Caco-2 (cell line): ENCODE data around the gene EHD4. TPM values are rescaled to one million over a fixed set of nuclear protein-coding genes. Genes with fewer than 3 reads are reported as not detected.

Experiments used
- BruUV-seq: library from RNA; stranded (reverse); fragments of 400-500 nt; replicated peaks from 2 replicates; lab custom pipeline; 2021; lab: Mats Ljungman, UMichigan
- CTCF ChIA-PET: fragments of 300-600 bp; sonication (Branson Sonifier 250); formaldehyde crosslinking; loops from one replicate; lab custom pipeline; 2022; ENCODE audit warnings: antibody characterized with exemption; lab: Charles Lee
- POLR2A ChIA-PET: fragments of 300-600 bp; sonication (Branson Sonifier 250); formaldehyde crosslinking; loops from one replicate; lab custom pipeline; 2022; ENCODE audit warnings: antibody characterized with exemption; lab: Charles Lee
- DNase-seq, 2 experiments: peaks; one replicate each; pipeline versions ENCODE4 v3.0.0 to v3.0.0-alpha.2; 2020 to 2022
- H3K27me3 ChIP-seq: replicated peaks from 2 replicates; pipeline ENCODE4 v1.6.0; 2011; ENCODE audit warnings: low read length; ENCODE audit not compliant: control insufficient read depth, insufficient read depth
- H3K36me3 ChIP-seq: 2 replicates; pipeline ENCODE4 v1.5.1; 2011; ENCODE audit warnings: low read length; ENCODE audit not compliant: control insufficient read depth, insufficient read depth
- H3K4me1 ChIP-seq: fragments of 250-450 bp; sonication (Bioruptor Pico); 2 replicates; pipeline ENCODE4 v1.5.1; 2020; ENCODE audit warnings: mild to moderate bottlenecking
- H3K4me3 ChIP-seq: 2 replicates; pipeline ENCODE4 v1.5.1; 2011; ENCODE audit warnings: low read depth, mild to moderate bottlenecking, control low read depth, low read length
- H3K9me3 ChIP-seq: fragments of 250-450 bp; sonication (Bioruptor Pico); 2 replicates; pipeline ENCODE4 v1.5.1; 2020; ENCODE audit warnings: mild to moderate bottlenecking, moderate library complexity
- H3K27ac Mint-ChIP-seq: one replicate; pipeline ENCODE4 v1.8.0; 2022; ENCODE audit warnings: mixed read lengths; ENCODE audit not compliant: unreplicated experiment
- H3K27me3 Mint-ChIP-seq: one replicate; pipeline ENCODE4 v1.8.0; 2022; ENCODE audit warnings: mixed read lengths; ENCODE audit not compliant: insufficient read depth, unreplicated experiment
- H3K36me3 Mint-ChIP-seq: one replicate; pipeline ENCODE4 v1.8.0; 2022; ENCODE audit warnings: mild to moderate bottlenecking, mixed read lengths; ENCODE audit not compliant: insufficient read depth, unreplicated experiment
- H3K4me1 Mint-ChIP-seq: one replicate; pipeline ENCODE4 v1.8.0; 2022; ENCODE audit warnings: low read depth, mixed read lengths; ENCODE audit not compliant: unreplicated experiment
- H3K4me3 Mint-ChIP-seq: one replicate; pipeline ENCODE4 v1.8.0; 2022; ENCODE audit warnings: mild to moderate bottlenecking, moderate library complexity, mixed read lengths; ENCODE audit not compliant: unreplicated experiment
- H3K9me3 Mint-ChIP-seq: one replicate; pipeline ENCODE4 v1.8.0; 2022; ENCODE audit warnings: mixed read lengths; ENCODE audit not compliant: unreplicated experiment
- CTCF ChIP-seq, 2 experiments: fragments of 200-600 bp in 1 of 2; IDR thresholded peaks; 1 replicate in 1 of 2; 2 replicates in 1 of 2; pipeline versions ENCODE4 v1.5.1 to v1.8.0; 2011 to 2022; ENCODE audit warnings: antibody characterized with exemption in 1 of 2, control low read depth in 1 of 2, inconsistent platforms in 1 of 2, low read depth in 1 of 2, low read length in 1 of 2, mild to moderate bottlenecking in 1 of 2, moderate library complexity in 1 of 2; ENCODE audit not compliant: insufficient read depth in 1 of 2, severe bottlenecking in 1 of 2, unreplicated experiment in 1 of 2
- intact Hi-C: fragments of 100-400 bp; cut with micrococcal nuclease; formaldehyde crosslinking; loops from one replicate; pipeline ENCODE4 v1.10.0; 2022; ENCODE audit not compliant: unreplicated experiment
- total RNA-seq: library from RNA; stranded (reverse); gene quantifications from 2 replicates; pipeline ENCODE4 v1.2.3, GENCODE V29; 2022

The EHD4 gene
- total RNA-seq, 1 experiment from 2014 or later, result 31.6 TPM

- H3K27me3 Mint-ChIP-seq, result no peaks in the 10 kb centered on the region
- CTCF ChIA-PET, result no interaction called here
- Histone ChIP-seq H3K9me3 (no peaks in the 10 kb centered on the region), H3K4me3 (no peak overlapping the region), H3K4me1 (peaks cover 46% of the 10 kb centered on the region), H3K36me3 (no peaks in the 10 kb centered on the region), H3K27me3 (no peaks in the 10 kb centered on the region)
- peak overlapping the region; percentile 88 for H3K27ac Mint-ChIP-seq
- peaks cover 24% of the 10 kb centered on the region for H3K4me1 Mint-ChIP-seq
- no peak overlapping the region for H3K4me3 Mint-ChIP-seq
- intact Hi-C loops, result no loop called here
- no peak for TF ChIP-seq CTCF (IDR thresholded peaks at IDR 0.05; ENCODE audit: insufficient read depth in 1 of 2, low read depth in 1 of 2, low read length in 1 of 2, severe bottlenecking in 1 of 2, unreplicated experiment in 1 of 2)
- no peaks in the 10 kb centered on the region for H3K9me3 Mint-ChIP-seq
- no peaks in the 10 kb centered on the region for H3K36me3 Mint-ChIP-seq
- POLR2A ChIA-PET, result no interaction called here
- no peak for DNase-seq
- no TSS peak for BruUV-seq
These were observed 6.2 kb upstream of the EHD4 start for GRCh38 chr15:41978534-41978933.

- Histone ChIP-seq H3K4me3 (no peak overlapping the region), H3K4me1 (peaks cover 51% of the 10 kb centered on the region), H3K9me3 (no peaks in the 10 kb centered on the region), H3K36me3 (no peaks in the 10 kb centered on the region), H3K27me3 (no peaks in the 10 kb centered on the region)
- Mint-ChIP-seq H3K27ac (no peak overlapping the region), H3K4me1 (peaks cover 24% of the 10 kb centered on the region), H3K36me3 (peaks cover under 1% of the 10 kb centered on the region), H3K9me3 (no peaks in the 10 kb centered on the region), H3K27me3 (no peaks in the 10 kb centered on the region), H3K4me3 (no peak overlapping the region)
- no TSS peak for BruUV-seq
- CTCF ChIA-PET, result interaction anchor here (0.6 kb wide), 1 partner anchor 60 kb away, joined by 7 read pairs; no protein-coding TSS in a partner anchor
- no peak for TF ChIP-seq CTCF (IDR thresholded peaks at IDR 0.05; ENCODE audit: insufficient read depth in 1 of 2, low read depth in 1 of 2, low read length in 1 of 2, severe bottlenecking in 1 of 2, unreplicated experiment in 1 of 2)
- POLR2A ChIA-PET, result no interaction called here
- intact Hi-C loops, result no loop called here
- DNase-seq, result no peak
These were observed 5.5 kb upstream of the EHD4 start for GRCh38 chr15:41977757-41978383.

GRCh38 chr15:41975669-41976068 lies 3.3 kb upstream of the EHD4 start:
- Mint-ChIP-seq H3K4me1 (peaks cover 12% of the 10 kb centered on the region), H3K9me3 (no peaks in the 10 kb centered on the region), H3K27me3 (no peaks in the 10 kb centered on the region), H3K27ac (no peak overlapping the region), H3K4me3 (no peak overlapping the region), H3K36me3 (peaks cover 8% of the 10 kb centered on the region)
- ChIA-PET CTCF (no interaction called here), POLR2A (no interaction called here)
- Histone ChIP-seq H3K9me3 (no peaks in the 10 kb centered on the region), H3K4me3 (no peak overlapping the region), H3K4me1 (peaks cover 37% of the 10 kb centered on the region), H3K36me3 (no peaks in the 10 kb centered on the region), H3K27me3 (no peaks in the 10 kb centered on the region)
- intact Hi-C loops, result no loop called here
- no peak for TF ChIP-seq CTCF (IDR thresholded peaks at IDR 0.05; ENCODE audit: insufficient read depth in 1 of 2, low read depth in 1 of 2, low read length in 1 of 2, severe bottlenecking in 1 of 2, unreplicated experiment in 1 of 2)
- BruUV-seq, result no TSS peak
- DNase-seq, result no peak
